ENCODE data around the gene BNIP2. TPM values are rescaled to one million over a fixed set of nuclear protein-coding genes. Genes with fewer than 3 reads are reported as not detected.
"Not testable (repeated sequence)": the region's sequence is repeated elsewhere in the genome, so short reads cannot be mapped to it uniquely, and the experiment has no call there.

Gene BNIP2
- total RNA-seq, 1 donor from 2014 or later = 83.2 TPM

GRCh38 chr15:59644756-59645155 lies 44.4 kb downstream of the BNIP2 start:
- Histone ChIP-seq H3K4me3 (no peak overlapping the region), H3K9me3 (no peaks in the 10 kb centered on the region), H3K27ac (no peak overlapping the region), H3K27me3 (no peaks in the 10 kb centered on the region), H3K4me1 (no peaks in the 10 kb centered on the region), H3K36me3 (peaks cover 0 to 29% of the 10 kb centered on the region in 2 donors)
- no peak for DNase-seq (ENCODE audit: extremely low spot score in 2 of 2)
- no peak for TF ChIP-seq POLR2AphosphoS5 (IDR thresholded peaks at IDR 0.05; ENCODE audit: insufficient read depth in 1 of 2, low read depth in 1 of 2)
- TF ChIP-seq CTCF (IDR thresholded peaks at IDR 0.05) = no peak
- TF ChIP-seq POLR2A (IDR thresholded peaks at IDR 0.05) = no peak
- intact Hi-C loops (cut with DNase I) = no loop called here

- intact Hi-C loops (cut with DNase I) = no loop called here
- H3K36me3 ChIP-seq = peaks cover 0 to 18% of the 10 kb centered on the region in 2 donors
Measured at GRCh38 chr15:59642351-59642750, 46.8 kb downstream of the BNIP2 start.

GRCh38 chr15:59637507-59637906 lies 51.6 kb downstream of the BNIP2 start:
- H3K27ac ChIP-seq; H3K4me1 ChIP-seq; H3K27me3 ChIP-seq; intact Hi-C loops (cut with DNase I); H3K4me3 ChIP-seq; DNase-seq (ENCODE audit: extremely low spot score in 2 of 2); H3K36me3 ChIP-seq; H3K9me3 ChIP-seq: not testable (repeated sequence)

More at GRCh38 chr15:59642351-59642750, 46.8 kb downstream of the BNIP2 start:
- no peak for DNase-seq (ENCODE audit: extremely low spot score in 2 of 2)
- Histone ChIP-seq H3K9me3 (no peaks in the 10 kb centered on the region), H3K4me3 (no peak overlapping the region), H3K27ac (no peak overlapping the region), H3K27me3 (no peaks in the 10 kb centered on the region), H3K4me1 (no peaks in the 10 kb centered on the region)
- TF ChIP-seq CTCF (IDR thresholded peaks at IDR 0.05) = no peak
- no peak for TF ChIP-seq POLR2A (IDR thresholded peaks at IDR 0.05)
- no peak for TF ChIP-seq POLR2AphosphoS5 (IDR thresholded peaks at IDR 0.05; ENCODE audit: insufficient read depth in 1 of 2, low read depth in 1 of 2)

GRCh38 chr15:59636184-59636583 lies 52.9 kb downstream of the BNIP2 start:
- H3K4me3 ChIP-seq = no peak overlapping the region
- H3K36me3 ChIP-seq = peaks cover 0 to 3% of the 10 kb centered on the region in 2 donors
- no peaks in the 10 kb centered on the region for H3K9me3 ChIP-seq
- H3K4me1 ChIP-seq = no peaks in the 10 kb centered on the region
- TF ChIP-seq POLR2AphosphoS5 (IDR thresholded peaks at IDR 0.05; ENCODE audit: insufficient read depth in 1 of 2, low read depth in 1 of 2) (no peak), POLR2A (IDR thresholded peaks at IDR 0.05) (no peak), CTCF (IDR thresholded peaks at IDR 0.05) (no peak)
- intact Hi-C loops (cut with DNase I) = no loop called here
- no peak overlapping the region for H3K27ac ChIP-seq
- no peak for DNase-seq (ENCODE audit: extremely low spot score in 2 of 2)
- no peaks in the 10 kb centered on the region for H3K27me3 ChIP-seq

- no peak overlapping the region for H3K27ac ChIP-seq
- DNase-seq (ENCODE audit: extremely low spot score in 2 of 2) = no peak
- no peak for TF ChIP-seq POLR2A (IDR thresholded peaks at IDR 0.05)
- TF ChIP-seq CTCF (IDR thresholded peaks at IDR 0.05) = no peak
- no peak for TF ChIP-seq POLR2AphosphoS5 (IDR thresholded peaks at IDR 0.05; ENCODE audit: insufficient read depth in 1 of 2, low read depth in 1 of 2)
- H3K27me3 ChIP-seq = no peaks in the 10 kb centered on the region
- intact Hi-C loops (cut with DNase I) = no loop called here
- H3K9me3 ChIP-seq = no peaks in the 10 kb centered on the region
- no peak overlapping the region for H3K4me3 ChIP-seq
- H3K4me1 ChIP-seq = no peaks in the 10 kb centered on the region
- peaks cover 0 to 3% of the 10 kb centered on the region in 2 donors for H3K36me3 ChIP-seq
Measured at GRCh38 chr15:59632714-59633113, 56.4 kb downstream of the BNIP2 start.

GRCh38 chr15:59622289-59622688 lies 66.8 kb downstream of the BNIP2 start:
- no peak for DNase-seq (ENCODE audit: extremely low spot score in 2 of 2)
- intact Hi-C loops (cut with DNase I) = no loop called here
- Histone ChIP-seq H3K36me3 (no peaks in the 10 kb centered on the region), H3K27me3 (no peaks in the 10 kb centered on the region), H3K9me3 (no peaks in the 10 kb centered on the region), H3K4me3 (no peak overlapping the region), H3K4me1 (no peaks in the 10 kb centered on the region), H3K27ac (no peak overlapping the region)
- TF ChIP-seq CTCF (IDR thresholded peaks at IDR 0.05) (no peak), POLR2AphosphoS5 (IDR thresholded peaks at IDR 0.05; ENCODE audit: insufficient read depth in 1 of 2, low read depth in 1 of 2) (no peak), POLR2A (IDR thresholded peaks at IDR 0.05) (no peak)
